ENCODE measurements around the gene DYNLRB1.
A peak's percentile ranks its signal among the peaks of the same experiment; 100 is the strongest.

Gene DYNLRB1

GRCh38 chr20:34522969-34523871, 7.0 kb downstream of the DYNLRB1 start:
- H3K4me3 ChIP-seq (ENCODE audit: low read depth, low read length): no peak overlapping the region
- peak; percentile 64 for DNase-seq (ENCODE audit: low read depth, low spot score)
- TF ChIP-seq, protein P1, sequence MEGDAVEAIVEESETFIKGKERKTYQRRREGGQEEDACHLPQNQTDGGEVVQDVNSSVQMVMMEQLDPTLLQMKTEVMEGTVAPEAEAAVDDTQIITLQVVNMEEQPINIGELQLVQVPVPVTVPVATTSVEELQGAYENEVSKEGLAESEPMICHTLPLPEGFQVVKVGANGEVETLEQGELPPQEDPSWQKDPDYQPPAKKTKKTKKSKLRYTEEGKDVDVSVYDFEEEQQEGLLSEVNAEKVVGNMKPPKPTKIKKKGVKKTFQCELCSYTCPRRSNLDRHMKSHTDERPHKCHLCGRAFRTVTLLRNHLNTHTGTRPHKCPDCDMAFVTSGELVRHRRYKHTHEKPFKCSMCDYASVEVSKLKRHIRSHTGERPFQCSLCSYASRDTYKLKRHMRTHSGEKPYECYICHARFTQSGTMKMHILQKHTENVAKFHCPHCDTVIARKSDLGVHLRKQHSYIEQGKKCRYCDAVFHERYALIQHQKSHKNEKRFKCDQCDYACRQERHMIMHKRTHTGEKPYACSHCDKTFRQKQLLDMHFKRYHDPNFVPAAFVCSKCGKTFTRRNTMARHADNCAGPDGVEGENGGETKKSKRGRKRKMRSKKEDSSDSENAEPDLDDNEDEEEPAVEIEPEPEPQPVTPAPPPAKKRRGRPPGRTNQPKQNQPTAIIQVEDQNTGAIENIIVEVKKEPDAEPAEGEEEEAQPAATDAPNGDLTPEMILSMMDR (IDR thresholded peaks at IDR 0.05; ENCODE audit: low read depth, low read length): peak; percentile 75
- in situ Hi-C loops (cut with HindIII; ENCODE audit: low sequenced_read_pairs): no loop called here

- TF ChIP-seq, protein P1 (IDR thresholded peaks at IDR 0.05; ENCODE audit: low read depth, low read length): no peak
- DNase-seq (ENCODE audit: low read depth, low spot score): no peak
- in situ Hi-C loops (cut with HindIII; ENCODE audit: low sequenced_read_pairs): no loop called here
- H3K4me3 ChIP-seq (ENCODE audit: low read depth, low read length): no peak overlapping the region
These were observed 8.2 kb downstream of the DYNLRB1 start for GRCh38 chr20:34524426-34524825.

- H3K4me3 ChIP-seq (ENCODE audit: low read depth, low read length): no peak overlapping the region
- DNase-seq (ENCODE audit: low read depth, low spot score): peak; percentile 5
- in situ Hi-C loops (cut with HindIII; ENCODE audit: low sequenced_read_pairs): no loop called here
- TF ChIP-seq, protein P1 (IDR thresholded peaks at IDR 0.05; ENCODE audit: low read depth, low read length): no peak
These were observed 9.1 kb downstream of the DYNLRB1 start for GRCh38 chr20:34525342-34525708.

DNA sequence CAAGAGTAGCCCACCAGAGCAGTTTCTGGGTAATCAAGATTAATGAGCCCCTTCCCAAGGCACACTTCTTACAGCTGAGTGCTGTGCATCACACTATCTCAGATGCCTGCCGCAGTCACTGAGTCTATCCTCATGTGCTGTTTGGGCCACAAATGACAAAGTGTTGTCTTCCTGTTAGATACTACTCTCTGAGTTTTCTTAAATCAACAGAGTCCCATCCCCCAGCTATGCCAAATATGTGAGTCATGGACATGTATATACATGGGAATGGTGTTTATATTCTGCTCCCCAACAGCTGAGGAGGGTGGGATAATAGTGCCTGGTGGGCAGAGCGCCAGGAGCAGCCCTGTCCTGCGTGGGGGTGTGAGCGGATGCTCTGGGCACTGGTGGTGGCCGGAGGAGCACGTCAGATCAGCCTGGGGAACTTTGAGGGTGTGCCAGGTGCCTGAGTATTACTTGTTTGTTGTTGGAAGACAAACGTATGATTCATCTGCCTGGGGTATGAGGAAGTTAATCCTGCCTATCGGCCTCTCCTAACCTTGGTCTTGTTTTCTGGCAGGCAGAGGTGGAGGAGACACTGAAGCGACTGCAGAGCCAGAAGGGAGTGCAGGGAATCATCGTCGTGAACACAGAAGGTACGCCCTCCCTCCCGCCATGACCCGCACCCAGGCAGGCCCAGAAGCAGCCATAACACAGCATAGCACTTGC, 9.6 kb downstream of the DYNLRB1 start:
- TF ChIP-seq, protein P1 (IDR thresholded peaks at IDR 0.05; ENCODE audit: low read depth, low read length): no peak
- peak; percentile 97 for DNase-seq (ENCODE audit: low read depth, low spot score)
- no peak overlapping the region for H3K4me3 ChIP-seq (ENCODE audit: low read depth, low read length)
- in situ Hi-C loops (cut with HindIII; ENCODE audit: low sequenced_read_pairs): no loop called here

DNA sequence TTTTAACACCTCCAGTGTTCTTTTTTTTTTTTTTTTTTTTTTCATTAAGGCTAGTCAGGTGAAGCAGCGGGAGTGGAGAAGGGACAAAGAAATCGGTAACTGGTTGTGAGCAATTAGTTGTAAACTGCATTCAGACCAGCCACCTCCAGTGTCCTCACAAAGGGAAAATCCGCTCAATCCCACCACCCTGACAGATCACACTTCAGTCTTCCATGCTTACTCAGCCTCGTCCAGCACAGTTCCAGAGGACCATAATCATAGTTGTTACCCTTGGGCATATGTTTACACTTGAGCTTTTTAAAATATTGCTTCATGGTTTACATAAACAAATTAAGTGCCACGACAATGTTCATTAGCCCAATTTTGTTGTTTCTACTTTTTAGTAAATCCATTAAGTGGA, 10.2 kb downstream of the DYNLRB1 start:
- TF ChIP-seq, protein P1 (IDR thresholded peaks at IDR 0.05; ENCODE audit: low read depth, low read length): no peak
- H3K4me3 ChIP-seq (ENCODE audit: low read depth, low read length): no peak overlapping the region
- in situ Hi-C loops (cut with HindIII; ENCODE audit: low sequenced_read_pairs): no loop called here
- DNase-seq (ENCODE audit: low read depth, low spot score): no peak

GRCh38 chr20:34527016-34527415, 10.8 kb downstream of the DYNLRB1 start:
- DNase-seq (ENCODE audit: low read depth, low spot score): no peak
- TF ChIP-seq, protein P1 (IDR thresholded peaks at IDR 0.05; ENCODE audit: low read depth, low read length): no peak
- in situ Hi-C loops (cut with HindIII; ENCODE audit: low sequenced_read_pairs): no loop called here
- H3K4me3 ChIP-seq (ENCODE audit: low read depth, low read length): no peak overlapping the region
